SK-N-MC (cell line): ENCODE measurements around the gene GJA3.

Experiments used
- EZH2 ChIP-seq: fragments of 200-600 bp; sonication (generic); IDR thresholded peaks from one replicate; pipeline ENCODE4 v1.6.1; 2017; ENCODE audit warnings: antibody characterized with exemption
- FOXP2 ChIP-seq: optimal IDR thresholded peaks from 2 replicates; pipeline ENCODE3; 2011; ENCODE audit warnings: mild to moderate bottlenecking, moderate library complexity; ENCODE audit not compliant: insufficient read depth; ENCODE audit errors: extremely low read length, control extremely low read depth
- POLR2AphosphoS5 ChIP-seq: IDR thresholded peaks from 2 replicates; pipeline ENCODE4 v1.6.1; 2012; ENCODE audit warnings: mild to moderate bottlenecking, low read depth, low read length, borderline replicate concordance

- TF ChIP-seq POLR2AphosphoS5 (no peak), FOXP2 (peak; percentile 48), EZH2 (no peak)
These were observed 3.6 kb downstream of the GJA3 start for GRCh38 chr13:20157151-20157796.
